ENCODE measurements around the gene CCDC124.
"Not testable (repeated sequence)": the region's sequence is repeated elsewhere in the genome, so short reads cannot be mapped to it uniquely, and the experiment has no call there.

CCDC124 gene

GRCh38 chr19:17954401-17954800 lies 21.6 kb downstream of the CCDC124 start:
- no peak for DNase-seq

GRCh38 chr19:17957149-17957849 lies 24.5 kb downstream of the CCDC124 start:
- no peak for DNase-seq

- DNase-seq = no peak
Observed at GRCh38 chr19:17957885-17958284, 25.1 kb downstream of the CCDC124 start.

DNA sequence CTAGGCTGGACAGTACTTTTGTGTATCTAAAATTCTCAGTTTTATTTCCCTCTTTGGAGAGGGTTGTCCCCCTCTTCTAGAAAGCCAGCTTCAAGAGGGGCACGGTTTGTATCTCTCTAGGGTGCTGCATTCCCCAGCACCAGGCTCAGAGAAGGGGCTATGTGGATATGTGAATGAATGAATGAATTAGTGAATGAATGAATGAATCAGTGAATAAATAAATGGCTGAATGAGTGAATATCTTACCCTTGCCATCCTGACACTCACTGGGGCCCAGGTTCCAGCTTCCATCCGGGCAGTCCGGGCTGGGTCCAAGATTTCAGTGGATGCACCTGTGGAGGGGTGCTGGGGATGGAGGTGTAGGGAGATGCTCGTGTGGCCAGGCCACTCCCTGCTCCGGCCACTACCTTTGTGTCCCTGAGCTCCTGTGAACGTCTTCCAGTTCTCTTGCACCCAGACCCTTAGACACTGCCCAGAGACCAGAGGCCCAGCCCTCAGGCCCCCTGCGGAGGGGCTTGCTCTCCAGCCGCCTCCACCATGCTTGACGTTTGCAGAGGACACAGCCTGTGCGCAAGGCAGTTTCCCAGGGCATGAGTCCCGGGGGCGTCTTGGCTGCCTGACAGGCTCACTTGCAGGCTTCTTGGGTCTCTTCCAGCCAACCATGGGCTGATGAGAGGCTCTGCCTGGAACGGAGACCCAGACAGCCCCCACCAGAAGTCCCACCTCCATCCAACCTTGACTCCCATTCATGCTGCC lies 31.3 kb downstream of the CCDC124 start:
- DNase-seq = no peak

DNA sequence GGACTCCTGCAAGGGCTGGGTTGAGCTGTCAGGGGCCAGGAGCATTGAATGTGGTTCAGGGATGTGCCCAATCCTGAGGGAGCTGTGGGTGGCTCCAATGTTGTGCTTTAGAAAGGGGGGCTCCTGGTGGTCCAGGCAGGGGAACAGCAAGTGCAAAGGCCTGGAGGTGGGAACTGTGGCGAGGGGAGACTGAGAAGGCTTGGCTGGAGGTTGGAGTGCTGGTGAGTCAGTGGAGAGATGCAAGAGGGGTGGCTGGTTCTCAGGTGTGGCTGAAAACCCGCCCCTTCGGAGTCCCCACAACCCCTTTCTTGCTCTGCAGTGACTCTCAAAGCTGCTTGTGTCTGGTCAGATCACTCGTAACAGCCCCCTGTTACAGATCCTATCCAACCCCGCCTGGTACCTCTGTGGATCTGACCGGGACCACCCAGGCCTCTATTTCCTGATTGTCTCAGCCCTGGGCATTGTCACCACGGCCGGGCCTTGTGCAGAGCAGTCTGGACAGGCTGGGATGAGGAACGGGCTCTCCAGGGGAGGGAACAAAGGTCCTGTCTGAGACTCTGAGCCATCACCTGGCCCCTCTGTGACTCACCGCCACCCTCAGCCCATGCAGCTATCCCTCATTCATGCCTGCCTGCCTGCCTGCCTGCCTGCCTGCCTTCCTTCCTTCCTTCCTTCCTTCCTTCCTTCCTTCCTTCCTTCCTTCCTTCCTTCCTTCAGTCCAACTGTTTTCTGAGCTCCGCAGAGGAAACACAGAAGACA lies 32.7 kb downstream of the CCDC124 start:
- DNase-seq = no peak

DNA sequence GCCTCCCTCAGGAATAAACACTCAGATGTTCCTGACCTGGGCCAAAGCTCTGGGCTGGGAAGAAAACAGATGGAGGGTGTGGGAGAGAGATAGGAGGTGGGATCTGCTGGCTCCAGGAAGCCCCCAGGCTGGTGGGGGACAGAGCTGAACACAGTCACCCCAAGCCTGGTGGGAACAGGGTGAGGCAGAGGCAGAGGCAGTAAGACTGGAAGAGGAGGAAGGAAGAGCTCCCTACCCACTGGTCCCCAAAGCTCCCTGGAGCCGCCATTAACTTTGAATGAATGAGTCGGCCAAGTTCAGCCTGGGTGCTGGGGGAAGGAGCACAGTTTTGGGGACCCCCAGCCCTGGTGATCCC lies 33.3 kb downstream of the CCDC124 start:
- DNase-seq = no peak

DNA sequence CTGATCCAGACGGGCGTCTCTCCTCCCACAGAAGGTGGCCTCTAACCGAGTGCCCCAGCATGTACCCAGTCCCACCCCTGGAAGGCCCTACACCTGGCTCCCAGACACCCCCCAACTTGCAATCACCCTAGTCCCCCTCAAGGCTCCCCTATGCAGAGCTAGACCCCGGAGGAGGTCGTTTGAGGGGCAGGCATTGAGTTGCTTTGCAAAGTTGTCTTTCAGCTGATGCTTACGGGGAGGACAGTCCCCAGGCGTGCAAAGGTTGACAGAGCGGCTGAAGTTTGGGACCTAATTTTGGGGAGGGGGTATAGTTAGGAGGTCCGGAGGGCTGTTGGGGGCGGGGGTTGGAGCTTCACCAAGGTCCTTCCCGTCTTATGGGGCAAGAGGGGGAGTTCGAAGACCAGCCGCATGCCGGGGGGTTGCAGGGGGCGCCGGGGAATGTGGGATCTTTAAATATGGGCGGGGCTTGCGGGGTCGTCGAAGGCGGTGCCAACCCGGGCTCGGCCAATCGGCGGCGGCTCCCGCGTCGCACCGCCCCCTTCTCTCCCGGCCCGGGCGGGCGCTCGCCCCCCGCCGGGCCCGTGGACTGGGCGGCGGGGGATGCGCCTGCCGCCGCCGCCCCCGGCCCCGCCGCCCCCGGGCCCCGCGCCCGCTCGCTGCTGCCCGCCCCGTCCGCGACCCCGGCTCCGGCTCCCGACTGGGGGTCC lies 33.9 kb downstream of the CCDC124 start, which contains the start of gene KCNN1:
Gene KCNN1, plus strand, starts transcription at position 558 of the 707 bp plus-strand sequence. CDS start 6,782 bp downstream, outside the sequence.
- DNase-seq = no peak

DNA sequence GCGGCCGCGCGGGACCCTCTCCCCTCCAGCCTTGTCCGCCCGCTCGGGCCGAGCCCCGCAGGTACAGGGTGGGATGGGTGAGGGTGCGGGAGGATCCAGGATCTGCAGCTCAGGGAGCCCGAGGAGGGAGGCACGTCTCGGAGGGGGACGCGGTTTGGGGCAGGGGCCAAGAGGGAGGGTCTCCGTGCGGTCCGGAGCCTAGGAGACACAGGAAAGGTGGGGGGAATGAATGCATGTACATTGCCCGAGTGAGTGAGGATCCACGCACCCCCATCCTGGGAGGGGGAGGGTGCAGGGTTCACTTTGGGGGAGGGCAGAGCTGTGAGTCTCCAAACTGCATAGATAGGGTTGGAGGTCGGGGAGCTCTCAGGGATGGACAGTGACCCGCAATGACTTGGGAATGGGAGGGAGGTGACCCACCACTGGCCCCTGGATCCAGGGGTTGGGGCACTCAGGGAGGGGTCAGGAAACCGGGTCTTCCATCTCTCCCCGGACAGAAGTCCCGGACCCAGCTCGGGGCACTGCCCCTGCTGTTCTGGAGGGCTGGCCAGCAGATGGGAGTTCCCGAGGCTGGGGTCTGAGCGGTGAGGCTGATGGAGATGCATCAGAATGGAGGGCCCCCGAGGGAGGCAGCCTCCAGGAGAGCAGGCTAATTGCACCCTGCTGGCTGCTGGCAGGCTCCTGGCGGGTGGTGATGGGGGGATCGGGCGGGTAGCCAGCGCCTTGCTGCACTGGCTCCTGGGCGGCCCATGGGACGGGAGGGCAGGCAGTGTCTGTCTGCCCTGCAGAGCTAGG lies 34.6 kb downstream of the CCDC124 start:
- DNase-seq = no peak

- no peak for DNase-seq
Observed at GRCh38 chr19:17968362-17968761, 35.5 kb downstream of the CCDC124 start.

DNA sequence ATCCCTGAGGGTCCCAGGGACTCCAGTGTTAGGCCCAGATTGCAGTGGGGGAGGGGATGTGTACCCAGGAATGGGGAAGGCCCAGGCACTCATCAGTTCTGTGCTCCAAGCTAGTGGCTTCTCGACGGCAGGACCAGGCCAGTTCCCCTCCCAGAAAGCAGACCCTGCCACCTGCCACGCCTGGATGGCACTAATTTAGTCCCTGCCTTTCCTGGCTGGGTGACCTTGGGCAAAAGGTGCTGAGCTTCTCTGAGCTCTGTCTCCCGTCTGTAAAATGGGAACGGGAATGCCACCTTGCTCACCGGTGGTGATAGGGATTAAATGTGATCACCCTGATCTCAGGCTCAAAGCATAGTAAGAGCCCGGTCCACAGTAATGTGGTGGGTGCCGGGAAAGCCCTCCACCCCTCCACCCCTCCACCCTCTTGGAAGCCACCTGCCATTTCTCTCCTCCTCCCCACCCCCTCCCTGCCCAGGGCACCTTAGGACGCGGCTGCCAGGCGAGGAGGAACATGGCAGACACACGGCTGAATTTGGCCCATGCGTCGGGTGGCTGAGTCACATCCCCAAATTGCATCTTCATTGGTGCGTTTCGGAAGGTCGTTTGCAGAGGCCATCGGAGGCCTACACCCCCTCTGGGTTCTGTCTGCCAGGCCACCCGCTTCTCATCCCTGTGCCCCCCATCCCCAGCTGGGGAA lies 36.4 kb downstream of the CCDC124 start:
- no peak for DNase-seq

DNA sequence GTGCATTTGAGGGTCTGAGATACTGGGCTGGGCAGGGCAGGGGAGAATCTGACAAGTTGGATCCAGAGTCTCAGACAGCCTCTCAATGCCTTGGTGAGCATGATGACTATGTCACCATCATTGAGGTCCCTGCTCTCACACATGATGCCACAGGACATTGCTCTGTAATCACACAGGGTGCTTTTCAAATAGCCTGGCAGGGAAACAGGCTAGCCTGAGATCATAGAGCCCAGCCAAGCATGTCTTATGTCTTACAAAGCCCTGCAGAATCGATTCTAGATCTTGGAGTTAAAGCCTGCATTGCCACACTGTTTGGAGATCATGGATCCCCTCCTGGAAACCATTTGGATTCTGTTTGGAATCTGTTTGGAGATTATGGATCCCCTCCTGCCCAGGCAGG lies 39.4 kb downstream of the CCDC124 start:
- DNase-seq = no peak

DNA sequence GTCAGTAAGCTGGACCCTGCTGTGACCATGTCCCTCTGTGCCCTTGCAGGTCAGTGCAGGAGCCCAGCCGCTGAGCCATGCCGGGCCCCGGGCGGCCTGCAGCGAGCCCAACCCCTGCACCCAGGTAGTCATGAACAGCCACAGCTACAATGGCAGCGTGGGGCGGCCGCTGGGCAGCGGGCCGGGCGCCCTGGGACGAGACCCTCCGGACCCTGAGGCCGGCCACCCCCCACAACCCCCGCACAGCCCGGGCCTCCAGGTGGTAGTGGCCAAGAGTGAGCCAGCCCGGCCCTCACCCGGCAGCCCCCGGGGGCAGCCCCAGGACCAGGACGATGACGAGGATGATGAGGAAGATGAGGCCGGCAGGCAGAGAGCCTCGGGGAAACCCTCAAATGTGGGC lies 40.9 kb downstream of the CCDC124 start:
- no peak for DNase-seq

DNA sequence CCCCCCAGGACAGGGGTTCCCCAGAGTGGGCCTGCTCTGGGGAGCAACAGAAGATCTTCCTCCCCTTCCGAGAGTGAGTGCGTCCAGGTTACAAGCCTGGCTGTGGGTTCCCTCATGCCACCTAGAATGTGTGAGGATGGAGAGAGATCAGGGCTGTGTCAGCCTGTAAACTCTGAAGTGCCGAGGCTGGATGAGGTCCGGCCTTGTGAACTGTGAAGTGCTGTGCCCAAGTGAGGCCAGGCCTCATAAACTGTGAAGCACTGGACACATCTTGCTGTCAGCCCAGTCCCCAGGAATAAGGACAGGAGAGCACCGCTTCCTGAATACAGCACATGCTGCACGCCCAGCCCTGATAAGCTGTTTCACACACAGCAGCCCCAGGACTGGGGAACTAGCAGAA lies 41.7 kb downstream of the CCDC124 start:
- no peak for DNase-seq

GRCh38 chr19:17975032-17975431 lies 42.2 kb downstream of the CCDC124 start:
- no peak for DNase-seq

DNA sequence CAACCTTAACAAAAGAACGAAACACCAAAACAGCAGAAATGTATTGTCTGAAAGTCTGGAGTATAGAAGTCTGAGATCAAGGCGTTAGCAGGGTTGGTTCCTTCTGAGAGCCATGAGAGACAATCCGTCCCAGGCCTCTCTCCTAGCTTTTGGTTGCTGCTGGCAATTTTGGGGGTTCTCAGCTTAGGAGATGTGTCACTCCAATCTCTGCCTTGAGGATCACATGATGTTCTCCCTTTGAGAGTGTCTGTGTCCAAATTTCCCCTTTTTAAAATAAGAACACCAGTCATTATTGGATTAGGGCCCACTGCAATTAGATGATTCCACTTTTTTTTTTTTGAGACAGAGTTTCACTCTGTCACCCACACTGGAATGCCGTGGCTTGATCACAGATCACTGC lies 44.2 kb downstream of the CCDC124 start:
- DNase-seq = no peak

DNA sequence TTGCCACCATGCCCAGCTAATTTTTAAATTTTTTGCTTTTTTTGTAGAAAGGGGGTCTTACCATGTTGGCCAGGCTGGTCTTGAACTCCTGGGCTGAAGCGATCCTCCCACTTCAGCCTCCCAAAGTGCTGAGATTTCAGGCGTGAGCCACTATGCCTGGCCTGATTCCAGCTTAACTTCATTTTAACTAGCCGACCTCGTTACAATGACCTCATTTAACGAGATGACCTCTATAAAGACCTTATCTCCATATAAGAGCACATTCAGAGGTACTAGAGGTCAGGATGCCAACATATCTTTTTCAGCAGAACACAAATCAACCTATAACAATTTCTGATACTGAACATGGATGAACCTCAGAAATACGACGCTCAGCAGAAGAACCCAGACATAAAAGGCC lies 44.7 kb downstream of the CCDC124 start:
- DNase-seq = no peak

DNA sequence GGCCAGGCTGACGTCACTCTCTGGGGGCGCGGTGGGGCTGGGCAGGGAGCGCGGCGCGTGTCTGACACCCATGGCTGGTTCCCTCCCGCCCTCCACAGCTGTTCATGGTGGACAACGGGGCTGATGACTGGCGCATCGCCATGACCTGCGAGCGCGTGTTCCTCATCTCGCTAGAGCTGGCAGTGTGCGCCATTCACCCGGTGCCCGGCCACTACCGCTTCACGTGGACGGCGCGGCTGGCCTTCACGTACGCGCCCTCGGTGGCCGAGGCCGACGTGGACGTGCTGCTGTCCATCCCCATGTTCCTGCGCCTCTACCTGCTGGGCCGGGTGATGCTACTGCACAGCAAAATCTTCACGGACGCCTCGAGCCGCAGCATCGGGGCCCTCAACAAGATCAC lies 48.8 kb downstream of the CCDC124 start:
- no peak for DNase-seq

DNA sequence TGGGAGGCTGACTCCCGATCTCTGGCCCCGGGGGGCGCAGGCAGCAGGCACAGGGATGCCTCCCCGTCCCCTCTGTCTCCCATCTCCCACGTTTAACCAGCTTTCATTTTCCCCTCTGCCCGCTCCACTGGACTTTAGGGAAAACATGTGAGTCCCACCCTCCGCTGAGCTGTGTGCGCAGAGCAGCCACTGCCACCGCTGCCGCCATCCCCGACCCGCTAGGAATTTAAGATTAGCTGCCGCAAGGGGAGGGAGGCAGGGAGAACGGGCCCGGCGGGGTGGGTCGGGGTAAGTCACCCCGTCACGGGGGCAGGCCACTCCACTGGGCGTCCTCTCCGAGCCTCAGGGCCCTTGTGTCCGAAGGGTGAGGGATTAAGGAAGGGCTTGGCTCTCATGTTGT lies 49.6 kb downstream of the CCDC124 start:
- DNase-seq = no peak

DNA sequence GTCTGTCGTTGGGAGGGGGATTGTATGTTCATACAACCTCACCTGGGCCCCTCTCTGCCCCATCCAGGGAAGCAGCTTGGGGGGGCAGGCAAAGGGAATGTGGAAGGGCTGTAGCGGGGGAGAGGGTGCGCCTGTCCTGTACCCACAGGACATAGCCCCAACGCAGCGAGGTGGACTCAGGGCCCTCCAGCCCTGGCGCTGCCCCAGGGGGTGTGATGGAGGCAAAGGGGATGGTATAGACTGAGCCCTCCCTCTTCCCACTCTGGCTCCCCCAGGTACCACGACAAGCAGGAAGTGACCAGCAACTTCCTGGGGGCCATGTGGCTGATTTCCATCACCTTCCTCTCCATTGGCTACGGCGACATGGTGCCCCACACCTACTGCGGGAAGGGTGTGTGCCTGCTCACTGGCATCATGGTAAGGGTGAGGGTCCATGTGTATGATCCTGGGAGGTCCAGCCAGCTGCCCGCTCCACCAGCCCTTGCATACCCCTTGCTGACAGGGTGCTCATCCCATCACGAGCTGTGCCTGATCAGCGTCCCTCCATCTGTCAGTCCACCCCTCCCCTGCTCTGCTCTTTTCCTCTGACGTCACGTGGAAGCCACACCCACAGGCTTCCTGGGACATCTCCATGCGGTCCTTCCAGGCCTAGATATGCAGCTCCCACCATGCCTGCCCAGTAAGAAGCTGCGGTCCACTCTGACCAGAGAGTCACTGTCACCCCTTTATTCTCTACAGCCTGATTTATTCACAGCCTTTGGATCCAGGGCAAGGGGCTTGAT lies 52.4 kb downstream of the CCDC124 start:
- DNase-seq = no peak

DNA sequence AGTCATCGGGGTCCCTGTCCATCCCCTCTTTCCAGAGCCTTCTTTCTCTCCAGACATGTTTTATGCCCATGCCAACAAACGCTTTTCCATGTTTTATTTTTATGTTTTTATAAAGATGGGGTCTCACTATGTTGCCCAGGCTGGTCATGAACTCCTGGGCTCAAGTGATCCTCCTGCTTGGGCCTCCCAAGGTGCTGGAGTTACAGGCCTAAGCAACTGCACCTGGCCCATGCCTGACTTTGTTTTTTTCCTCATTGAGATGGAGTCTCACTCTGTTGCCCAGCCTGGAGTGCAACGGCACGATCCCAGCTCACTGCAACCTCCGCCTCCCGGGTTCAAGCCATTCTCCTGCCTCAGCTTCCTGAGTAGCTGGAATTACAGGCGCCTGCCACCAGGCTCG lies 53.8 kb downstream of the CCDC124 start:
- not testable (repeated sequence) for DNase-seq

DNA sequence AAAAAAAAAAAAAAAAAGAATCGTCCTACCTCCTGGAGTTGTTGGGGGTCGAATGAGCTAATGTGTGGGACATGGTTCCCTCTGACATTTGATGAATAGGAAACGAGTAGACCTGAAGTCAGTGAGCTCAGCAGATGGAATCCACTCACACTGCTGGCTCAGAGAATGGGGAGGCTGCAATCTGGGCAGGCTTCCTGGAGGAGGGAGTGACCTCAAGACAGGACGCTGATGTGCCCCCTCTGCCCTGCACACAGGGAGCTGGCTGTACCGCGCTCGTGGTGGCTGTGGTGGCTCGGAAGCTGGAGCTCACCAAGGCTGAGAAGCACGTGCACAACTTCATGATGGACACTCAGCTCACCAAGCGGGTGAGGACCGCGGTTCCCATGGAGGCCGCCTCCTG lies 55.3 kb downstream of the CCDC124 start:
- DNase-seq = no peak
